NCI-H2029 (cell line): Measurements from ENCODE around the gene WRAP53.

Source experiments
- DNase-seq: peaks from one replicate; lab custom pipeline; 2025; lab: John Stamatoyannopoulos, UW

The WRAP53 gene

DNA sequence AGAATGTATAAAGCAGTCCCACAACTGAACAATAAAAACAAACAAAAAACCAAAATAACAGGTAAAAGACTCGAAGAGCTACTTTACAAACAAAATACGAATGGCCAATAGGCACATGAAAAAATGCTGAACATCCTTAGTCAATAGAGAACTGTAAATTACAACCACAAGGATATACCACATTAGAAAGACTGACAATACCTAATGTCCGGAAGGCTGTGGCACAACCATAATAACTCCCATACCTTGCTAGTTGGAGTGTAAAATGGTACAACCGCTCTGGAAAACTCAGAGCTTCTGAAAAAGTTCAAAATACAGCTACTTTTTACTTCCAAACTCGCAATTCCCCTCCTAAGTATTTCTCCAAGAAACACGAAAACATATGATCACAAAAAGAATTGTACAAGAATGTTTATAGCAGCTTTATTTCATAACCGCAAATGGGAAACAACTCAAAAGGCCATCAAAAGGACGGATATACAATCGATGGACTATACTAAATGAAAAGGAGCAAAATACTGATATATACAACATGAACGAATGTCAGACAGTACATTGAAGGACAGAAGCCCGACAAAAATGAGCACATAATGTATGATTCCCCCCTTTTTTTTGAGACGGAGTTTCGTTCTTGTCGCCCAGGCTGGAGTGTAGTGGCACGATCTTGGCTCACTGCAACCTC lies 3.3 kb upstream of the WRAP53 start:
- DNase-seq: no peak

GRCh38 chr17:7685533-7686221 lies 2.6 kb upstream of the WRAP53 start:
- peak; percentile 81 for DNase-seq

DNA sequence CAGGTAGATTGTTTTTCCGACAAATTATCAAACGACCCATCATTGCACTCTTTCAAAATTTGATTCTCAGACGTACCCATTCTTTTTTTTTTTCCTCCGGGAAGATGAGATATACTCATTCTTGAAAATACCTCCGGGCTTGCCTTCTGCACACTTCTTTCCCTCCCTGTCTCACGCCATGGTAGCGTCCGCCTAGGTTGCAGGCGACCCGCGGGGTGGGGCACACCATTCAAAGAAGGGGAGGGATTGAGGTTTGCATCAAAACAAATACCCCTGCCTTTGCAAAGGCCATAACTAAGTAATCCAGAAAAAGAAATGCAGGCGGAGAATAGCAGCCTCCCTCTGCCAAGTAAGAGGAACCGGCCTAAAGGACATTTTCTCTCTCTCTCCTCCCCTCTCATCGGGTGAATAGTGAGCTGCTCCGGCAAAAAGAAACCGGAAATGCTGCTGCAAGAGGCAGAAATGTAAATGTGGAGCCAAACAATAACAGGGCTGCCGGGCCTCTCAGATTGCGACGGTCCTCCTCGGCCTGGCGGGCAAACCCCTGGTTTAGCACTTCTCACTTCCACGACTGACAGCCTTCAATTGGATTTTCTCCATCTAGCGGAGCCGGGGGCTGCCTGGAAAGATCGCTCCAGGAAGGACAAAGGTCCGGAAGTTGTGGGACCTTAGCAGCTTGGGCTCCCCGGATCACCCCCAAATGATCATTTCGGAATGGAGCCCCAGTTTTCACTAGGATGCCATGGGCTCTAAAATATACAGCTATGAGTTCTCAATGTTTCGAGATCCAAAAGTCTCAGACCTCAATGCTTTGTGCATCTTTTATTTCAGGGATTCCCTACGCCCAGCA lies 1.8 kb upstream of the WRAP53 start:
- peak; percentile 58 for DNase-seq

GRCh38 chr17:7687072-7687907 lies 987 bp upstream of the WRAP53 start, which contains the start of gene TP53:
TSS of gene TP53 (minus strand) at chr17:7687490. CDS start at chr17:7676594, 10,896 bp downstream.
- DNase-seq: peak; percentile 71

GRCh38 chr17:7688808-7689316 lies 585 bp downstream of the WRAP53 start:
- DNase-seq: no peak

DNA sequence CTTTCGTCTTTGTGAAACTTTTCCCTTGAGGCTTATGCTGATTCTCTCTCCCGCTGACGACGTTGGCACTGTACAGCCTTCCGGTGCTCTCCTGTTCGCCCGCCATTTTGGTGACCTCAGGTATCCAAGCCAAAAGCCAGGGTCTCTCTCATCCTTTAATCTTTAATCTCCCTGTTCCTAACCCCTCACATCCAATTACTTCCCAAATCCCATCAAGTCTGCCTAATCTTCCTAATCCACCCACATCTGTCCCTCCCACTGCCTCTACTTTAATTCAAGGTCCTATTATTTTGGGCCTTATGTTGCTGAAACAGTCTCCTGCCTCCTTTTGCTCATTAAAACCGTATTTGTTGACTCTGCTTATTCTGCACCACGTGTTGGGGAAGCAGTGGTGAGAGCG lies 7.3 kb downstream of the WRAP53 start:
- no peak for DNase-seq

- DNase-seq: no peak
Measured at GRCh38 chr17:7697828-7698588, 9.7 kb downstream of the WRAP53 start.

- DNase-seq: no peak
Measured at GRCh38 chr17:7700510-7700909, 12.2 kb downstream of the WRAP53 start.

DNA sequence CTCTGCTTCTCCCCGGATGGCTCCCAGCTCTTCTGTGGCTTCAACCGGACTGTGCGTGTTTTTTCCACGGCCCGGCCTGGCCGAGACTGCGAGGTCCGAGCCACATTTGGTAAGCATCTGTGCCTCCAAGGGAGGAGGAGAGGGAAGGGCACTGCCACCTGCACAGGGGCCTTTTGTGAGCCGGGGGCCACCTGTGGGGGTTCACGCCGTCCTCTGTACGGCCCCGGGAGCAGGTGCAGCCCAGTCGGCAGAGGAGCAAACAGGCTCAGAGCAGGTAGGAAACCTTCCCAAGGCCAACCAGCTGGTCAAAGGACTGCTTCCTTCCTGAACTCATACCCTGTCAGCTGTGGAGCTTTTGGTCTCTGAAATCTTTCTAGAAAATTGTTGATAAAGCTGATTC lies 13.4 kb downstream of the WRAP53 start:
- no peak for DNase-seq

GRCh38 chr17:7702776-7703175 lies 14.5 kb downstream of the WRAP53 start:
- no peak for DNase-seq

DNA sequence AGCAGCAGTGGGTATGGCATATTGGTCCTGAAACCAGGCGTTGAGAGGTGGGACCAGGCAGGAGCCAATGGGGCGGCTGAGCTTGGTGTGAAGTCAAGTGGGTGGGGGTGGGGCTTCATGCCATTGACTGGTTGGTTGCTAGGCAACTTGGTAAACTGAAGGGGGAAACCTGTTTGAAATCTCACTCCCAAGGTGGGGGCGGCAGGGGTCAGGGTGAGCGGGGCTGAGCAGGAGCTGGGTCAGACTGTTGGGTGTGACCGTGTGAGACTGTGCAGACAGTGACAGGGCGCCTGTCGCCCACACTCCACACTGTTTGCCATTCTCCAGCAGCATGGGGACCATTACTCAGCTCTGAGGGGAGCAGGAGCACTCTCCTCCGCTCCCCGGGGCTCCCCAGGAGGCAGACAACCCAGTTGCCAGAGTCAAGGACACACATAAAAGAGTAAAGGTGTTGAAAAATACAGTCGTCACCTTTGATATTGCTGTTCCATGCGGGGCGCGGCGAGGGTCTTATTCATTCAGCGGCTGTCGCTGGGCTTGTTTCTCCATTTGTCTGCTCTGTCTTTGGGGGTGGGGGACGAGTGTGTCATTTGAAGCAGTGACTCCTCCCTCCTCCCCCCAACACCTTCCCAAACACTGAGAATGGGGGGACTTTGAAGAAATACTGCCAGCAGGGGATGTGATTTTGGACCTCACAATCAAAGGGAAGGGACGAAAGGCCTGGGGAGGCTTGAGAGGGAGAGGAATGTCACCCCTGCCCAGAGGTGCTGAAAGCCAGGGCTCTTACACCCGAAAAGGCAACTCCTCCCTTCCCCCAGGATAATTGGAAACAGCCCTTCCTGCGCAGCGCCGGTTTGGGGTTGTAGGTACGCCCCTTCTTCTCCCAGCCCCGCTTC lies 15.6 kb downstream of the WRAP53 start:
- peak; percentile 50 for DNase-seq

- DNase-seq: no peak
Measured at GRCh38 chr17:7704601-7705268, 16.5 kb downstream of the WRAP53 start, which contains the start of gene EFNB3. TSS of gene EFNB3 (plus strand) at chr17:7705202. CDS start at chr17:7705599, 397 bp downstream.

GRCh38 chr17:7705269-7706255 lies 17.3 kb downstream of the WRAP53 start:
- no peak for DNase-seq

GRCh38 chr17:7706631-7707354 lies 18.5 kb downstream of the WRAP53 start:
- DNase-seq: no peak

GRCh38 chr17:7707446-7707845 lies 19.2 kb downstream of the WRAP53 start:
- DNase-seq: no peak

- no peak for DNase-seq
Measured at GRCh38 chr17:7707858-7708750, 19.8 kb downstream of the WRAP53 start.
